GM19238 (cell line): Measurements from ENCODE around the gene TSEN2.

ENCODE experiments used
- DNase-seq: peaks from one replicate; pipeline ENCODE4 v3.0.0; 2011; ENCODE audit warnings: low spot score; ENCODE audit not compliant: insufficient read length

TSEN2 gene

DNA sequence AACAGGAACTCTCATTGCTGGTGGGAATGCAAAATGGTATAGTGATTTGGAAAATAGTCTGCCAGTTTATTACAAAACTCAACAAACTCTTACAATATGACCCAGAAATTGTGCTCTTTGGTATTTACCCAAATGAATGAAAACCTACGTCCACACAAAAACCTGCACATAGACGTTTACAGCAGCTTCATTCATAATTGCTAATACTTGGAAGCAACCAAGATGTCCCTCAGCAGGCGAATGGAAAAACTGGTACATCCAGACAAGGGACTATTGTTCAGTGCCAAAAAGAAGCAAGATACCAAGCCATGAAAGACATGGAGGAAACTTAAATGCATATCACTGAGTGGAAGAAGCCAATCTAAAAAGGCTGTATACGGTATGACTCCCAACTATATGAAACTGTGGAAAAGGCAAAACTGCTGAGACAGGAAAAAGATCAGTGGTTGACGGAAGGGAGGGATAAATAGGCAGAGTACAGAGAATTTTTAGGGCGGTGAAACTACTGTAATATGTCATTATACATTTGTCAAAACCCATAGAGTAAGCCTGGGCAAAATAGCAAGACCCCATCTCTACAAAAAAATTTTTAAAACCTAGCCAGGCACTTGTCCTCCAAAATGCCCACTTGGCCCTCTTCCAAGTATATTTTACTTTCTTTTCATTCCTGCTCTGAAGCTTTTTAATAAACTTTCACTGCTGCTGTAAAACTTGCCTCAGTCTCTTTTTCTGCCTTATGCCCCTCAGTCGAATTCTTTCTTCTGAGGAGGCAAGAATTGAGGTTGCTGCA is 65.9 kb downstream of the TSEN2 start:
- no peak for DNase-seq

DNA sequence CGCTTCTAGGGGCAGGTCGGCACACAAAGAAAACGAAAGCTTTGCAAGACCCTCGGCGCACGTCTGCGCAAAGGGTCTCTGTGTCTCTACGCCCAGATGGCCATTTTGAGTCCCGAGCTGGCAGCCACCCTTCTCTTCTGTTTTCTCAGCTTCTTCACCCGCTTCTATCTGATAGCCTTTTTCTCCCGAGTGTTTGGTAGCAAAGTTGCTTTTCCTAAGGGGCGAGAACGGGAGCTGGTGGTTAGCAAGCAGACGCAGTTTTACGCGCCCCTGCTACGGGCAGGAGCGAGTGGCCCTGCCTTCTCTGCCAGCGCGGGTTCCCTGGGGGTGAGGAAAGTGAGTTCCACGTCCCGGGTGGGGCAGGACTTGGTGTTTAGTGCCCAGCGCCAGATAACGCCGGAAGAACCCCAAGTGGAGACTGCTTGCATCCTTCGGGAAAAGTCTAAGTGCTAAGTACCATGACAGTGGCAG is 69.7 kb downstream of the TSEN2 start:
- DNase-seq = no peak

DNA sequence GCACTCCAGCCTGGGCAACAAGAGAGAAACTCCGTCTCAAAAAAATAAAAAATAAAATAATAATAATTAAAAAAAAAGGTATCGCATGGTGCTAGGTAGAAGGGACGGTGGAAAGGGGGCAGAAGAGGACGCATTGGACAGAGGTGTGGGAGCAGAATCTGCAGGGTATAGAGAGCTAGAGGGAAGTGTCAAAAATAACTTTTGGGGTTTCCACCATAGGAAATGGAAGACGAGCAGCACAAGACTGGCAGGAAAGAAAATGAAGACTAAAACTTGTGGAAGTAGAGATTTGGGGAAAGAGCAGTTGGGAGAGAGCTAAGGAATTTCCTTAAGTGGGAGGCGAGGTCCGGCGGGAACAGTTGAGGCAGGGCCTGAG is 72.0 kb downstream of the TSEN2 start:
- no peak for DNase-seq

DNA sequence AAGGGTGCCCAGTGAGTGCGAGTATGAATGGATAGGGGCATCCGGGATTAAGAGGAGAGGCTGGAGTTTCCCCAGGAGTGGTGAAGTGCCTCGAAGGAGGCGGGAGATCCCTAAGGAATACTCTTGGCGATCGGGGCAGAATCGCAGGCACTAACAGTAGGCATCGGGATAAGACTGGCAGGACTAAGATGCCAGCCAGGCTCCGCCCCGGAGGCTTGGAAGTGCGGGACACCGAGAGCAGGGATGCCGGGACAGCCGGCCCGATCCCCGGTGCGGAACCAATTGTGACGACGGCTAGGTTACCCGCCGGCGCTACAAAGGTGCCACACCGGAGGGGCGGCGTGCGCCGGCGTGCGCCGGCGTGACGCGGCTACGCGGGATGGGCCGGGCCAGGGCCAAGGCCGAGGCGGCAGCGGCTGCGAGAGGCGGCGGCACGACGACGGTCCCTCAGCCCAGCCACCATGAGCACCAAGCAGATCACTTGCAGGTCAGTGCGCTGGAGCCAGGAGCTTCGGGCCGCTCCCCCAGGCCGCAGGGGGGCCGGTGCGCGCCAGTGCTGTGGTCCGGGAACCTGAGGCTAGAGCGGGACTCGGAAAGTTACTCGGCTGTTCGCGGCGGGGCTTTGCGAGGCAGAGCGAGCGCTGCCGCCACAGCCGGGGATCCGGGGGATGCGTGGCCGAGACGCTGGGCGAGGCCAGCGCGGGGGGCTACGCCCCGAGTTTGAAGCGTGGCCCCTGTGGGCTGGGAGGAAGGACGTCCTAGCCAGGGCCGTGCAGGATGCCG is 72.6 kb downstream of the TSEN2 start, which contains the start of gene MKRN2:
Gene MKRN2 (plus strand): TSS at position 398 of the 783 bp plus-strand sequence. CDS start 64 bp downstream, at position 462.
- DNase-seq = peak; percentile 74

DNA sequence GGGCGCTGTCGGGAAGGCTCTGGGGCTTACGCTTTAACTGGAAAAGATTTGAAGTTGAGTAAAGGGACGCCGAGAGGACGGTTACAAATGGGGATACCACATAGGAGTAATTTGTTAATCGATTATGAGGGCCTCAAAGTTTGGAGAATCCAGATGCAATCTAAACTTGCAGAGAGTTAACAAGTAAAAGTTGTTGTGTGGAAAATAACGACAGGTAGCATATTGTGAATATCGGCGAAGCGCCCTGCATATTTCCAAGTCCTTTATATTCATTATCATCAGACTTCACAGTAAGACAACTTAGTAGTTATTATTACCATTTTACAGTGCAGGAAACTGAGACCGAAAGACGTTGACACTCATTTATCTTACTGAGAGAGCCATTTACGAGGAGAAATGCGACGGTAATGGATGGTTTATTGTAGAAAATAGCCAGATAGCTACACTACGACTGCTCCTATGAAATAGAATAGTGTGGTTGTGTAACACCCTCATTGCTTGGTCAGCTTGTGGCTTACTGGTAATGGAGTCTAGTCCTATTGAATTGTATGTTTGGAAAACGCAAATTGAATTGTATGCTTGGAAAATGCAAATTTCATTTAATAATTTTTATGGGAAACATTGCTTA is 73.3 kb downstream of the TSEN2 start:
- no peak for DNase-seq

DNA sequence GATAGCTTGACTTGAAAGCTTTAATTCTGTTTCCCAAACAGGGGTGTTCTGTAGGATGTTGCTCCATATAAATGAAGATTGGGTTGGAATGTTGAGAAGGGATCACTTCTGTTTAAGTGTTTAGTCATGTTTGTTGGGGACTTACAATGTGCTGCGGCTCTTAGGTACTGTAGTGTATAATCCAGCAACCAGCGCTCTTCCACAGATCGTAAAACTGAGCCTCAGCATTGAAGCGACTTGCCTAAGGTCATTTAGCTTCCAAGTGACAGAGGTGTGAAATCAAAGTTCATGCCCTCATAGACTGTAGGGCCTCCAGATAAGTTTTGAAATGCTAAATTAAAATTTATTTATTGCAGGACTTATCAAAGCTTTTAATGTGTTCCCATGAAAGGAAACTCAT is 74.4 kb downstream of the TSEN2 start:
- no peak for DNase-seq

DNA sequence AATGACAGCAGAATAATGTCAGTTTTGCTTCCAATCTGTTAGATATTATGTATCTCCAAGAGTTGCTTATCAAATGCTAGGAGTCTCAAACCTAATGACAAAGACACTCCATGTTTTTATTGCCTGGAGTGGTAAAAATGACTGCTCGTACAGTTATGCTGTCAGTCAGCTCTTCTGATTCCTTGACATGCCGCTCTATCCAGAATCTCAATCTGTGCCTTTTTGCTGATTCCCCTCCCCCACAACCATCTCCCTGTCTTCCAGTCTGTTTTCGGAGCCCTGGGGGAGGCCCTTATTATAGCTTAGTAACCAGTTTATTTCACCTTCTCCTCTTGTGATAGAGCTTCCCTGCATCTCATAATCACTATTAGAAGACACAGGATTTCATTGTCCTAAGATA is 75.2 kb downstream of the TSEN2 start:
- no peak for DNase-seq

DNA sequence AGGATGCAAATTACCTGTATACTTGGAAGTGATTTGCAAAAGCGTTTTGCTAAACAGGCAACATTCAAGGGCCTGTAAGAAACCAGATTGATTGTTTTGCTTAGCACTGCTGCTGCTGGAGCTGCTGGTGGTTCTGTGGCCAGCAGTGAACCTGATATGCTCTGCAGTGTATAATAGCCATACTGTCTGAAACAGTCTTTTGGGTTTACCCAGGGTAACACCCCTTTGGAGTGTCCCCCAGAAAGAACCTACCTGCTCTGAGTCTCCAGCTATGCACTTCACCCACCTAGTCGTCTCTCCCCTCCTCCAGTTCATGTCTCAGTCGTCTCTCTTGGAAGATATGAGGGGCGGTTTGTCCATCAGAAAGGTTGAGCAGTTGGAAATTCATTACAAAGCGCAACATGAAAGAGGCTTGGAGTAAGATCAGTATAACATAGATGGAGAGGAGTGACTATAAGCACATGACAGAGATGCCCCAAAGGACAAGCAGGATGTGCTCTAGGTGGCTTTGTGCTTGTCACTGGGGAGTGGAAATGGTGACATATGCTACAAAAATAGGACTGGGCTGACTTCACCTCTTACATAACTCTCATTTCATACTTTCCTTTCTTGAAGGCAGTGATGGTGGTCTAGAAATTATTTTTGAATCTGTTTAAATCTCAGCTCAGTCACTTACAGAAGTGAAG is 76.4 kb downstream of the TSEN2 start:
- no peak for DNase-seq

DNA sequence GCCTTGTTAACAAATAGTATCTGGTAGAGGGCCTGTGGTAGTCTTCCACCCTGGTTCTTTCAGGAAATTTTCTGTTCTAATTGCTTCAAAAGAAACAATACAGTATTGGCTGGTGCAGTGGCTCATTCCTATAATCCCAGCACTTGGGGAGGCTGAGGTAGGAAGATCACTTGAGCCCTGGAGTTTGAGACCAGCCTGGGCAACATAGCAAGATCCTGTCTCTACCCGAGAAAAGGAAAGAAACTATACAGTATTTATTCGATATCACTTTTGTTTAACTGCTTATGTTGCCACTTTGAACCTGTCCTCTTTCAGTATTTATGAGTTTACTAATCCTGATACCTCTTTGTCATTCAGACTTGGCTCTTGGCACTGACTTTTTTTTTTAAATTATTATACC is 77.1 kb downstream of the TSEN2 start:
- DNase-seq = no peak

DNA sequence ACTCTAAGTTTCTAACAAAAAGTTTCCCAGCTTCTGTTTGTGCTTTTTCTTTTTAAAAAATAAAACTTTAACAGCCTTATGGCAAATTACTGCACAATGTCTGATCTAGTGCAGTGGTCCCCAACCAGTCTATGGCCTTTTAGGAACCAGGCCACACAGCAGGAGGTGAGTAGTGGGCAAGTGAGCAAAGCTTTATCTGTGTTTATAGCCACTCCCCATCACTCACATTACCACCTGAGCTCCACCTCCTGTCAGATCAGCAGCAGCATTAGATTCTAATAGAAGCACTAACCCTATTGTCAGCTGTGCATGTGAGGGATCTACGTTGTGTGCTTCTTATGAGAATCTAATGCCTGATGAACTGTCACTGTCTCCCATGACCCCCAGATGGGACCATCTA is 78.2 kb downstream of the TSEN2 start:
- no peak for DNase-seq

DNA sequence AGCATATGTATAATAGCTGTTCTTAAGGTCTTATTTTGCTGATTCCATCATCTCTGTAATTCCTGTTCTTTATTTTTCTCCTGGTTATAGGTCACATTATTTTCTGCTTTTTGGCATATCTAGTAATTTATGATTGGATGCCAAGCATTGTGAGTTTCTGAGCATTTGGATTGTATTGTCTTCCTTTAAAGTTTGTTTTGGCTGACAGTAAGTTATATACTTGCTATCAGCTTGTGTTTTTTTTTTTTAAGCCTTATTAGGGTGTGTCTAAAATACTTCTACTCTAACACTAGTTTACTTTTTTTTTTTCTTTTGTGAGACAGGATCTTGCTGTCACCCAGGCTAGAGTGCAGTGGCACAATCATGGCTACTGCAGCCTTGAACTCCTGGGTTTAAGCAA is 82.7 kb downstream of the TSEN2 start:
- no peak for DNase-seq

DNA sequence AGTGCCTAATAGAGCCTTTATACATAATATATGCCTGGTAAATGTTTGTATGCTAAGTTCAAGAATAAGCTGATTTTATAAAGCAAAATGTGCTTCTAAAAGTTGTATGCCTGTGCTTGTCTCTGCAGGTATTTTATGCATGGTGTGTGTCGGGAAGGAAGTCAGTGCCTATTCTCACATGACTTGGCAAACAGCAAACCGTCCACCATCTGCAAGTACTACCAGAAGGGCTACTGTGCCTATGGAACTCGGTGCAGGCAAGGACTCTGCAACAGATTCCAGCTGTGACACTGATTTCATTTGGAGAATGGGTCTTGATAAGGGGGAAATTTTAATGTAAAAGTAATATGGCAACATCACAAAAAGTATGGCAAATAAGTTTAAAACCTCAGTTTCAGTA is 84.5 kb downstream of the TSEN2 start:
- DNase-seq = no peak

DNA sequence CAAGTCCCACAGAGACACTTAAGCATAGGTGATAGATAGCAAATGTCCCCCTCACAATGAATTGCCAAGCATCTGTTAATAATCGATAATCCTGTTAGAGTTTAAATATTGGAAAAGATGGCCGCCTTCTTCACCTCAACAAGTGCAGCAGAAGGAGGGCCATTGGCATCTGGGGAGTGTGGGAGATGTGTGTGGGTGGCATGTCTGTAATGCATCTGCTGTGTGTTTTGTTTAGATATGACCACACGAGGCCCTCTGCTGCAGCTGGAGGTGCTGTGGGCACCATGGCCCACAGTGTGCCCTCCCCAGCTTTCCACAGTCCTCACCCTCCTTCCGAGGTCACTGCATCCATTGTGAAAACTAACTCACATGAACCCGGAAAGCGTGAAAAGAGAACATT is 85.6 kb downstream of the TSEN2 start:
- DNase-seq = no peak

DNA sequence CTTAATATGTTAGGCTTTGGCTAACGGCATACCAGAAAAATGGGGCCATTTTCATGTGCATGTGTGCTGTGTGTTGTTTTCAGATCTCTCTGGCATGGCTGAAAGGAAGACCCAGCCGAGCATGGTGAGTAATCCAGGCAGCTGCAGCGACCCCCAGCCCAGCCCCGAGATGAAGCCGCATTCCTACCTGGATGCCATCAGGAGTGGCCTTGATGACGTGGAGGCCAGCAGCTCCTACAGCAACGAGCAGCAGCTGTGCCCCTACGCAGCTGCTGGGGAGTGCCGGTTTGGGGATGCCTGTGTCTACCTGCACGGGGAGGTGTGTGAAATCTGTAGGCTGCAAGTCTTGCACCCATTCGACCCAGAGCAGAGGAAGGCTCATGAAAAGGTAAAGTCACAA is 87.7 kb downstream of the TSEN2 start:
- no peak for DNase-seq

DNA sequence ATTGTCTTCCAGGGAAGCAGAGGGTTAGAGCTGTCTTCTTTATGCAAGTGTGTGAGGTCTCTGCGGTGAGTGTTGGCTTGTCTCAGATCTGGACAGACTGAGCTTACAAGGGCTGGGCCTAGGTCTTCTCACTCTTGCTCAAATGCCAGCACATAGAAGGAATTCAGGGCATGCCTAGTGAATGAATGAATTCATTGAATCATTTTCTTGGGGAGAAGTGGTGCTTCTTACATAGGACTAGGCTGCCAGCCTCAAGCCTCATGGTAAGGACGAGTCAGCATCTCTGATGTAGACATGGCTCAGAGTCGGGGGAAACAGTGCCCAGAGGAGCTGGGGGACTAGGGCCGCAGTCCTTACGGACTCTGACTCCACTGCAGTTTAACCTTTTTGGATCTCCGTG is 89.9 kb downstream of the TSEN2 start:
- DNase-seq = no peak

DNA sequence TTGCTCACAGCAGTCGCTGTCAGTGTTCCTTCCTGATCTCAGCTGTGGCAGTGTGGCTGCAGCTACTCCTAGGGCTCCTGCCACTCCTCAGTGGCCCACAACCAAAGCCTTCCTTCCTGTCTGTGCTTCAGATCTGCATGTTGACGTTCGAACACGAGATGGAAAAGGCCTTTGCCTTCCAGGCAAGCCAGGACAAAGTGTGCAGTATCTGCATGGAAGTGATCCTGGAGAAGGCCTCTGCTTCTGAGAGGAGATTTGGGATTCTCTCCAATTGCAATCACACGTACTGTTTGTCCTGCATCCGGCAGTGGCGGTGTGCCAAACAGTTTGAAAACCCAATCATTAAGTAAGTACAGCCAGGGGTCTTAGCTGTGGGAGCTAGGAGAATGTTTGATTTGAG is 90.4 kb downstream of the TSEN2 start:
- no peak for DNase-seq

DNA sequence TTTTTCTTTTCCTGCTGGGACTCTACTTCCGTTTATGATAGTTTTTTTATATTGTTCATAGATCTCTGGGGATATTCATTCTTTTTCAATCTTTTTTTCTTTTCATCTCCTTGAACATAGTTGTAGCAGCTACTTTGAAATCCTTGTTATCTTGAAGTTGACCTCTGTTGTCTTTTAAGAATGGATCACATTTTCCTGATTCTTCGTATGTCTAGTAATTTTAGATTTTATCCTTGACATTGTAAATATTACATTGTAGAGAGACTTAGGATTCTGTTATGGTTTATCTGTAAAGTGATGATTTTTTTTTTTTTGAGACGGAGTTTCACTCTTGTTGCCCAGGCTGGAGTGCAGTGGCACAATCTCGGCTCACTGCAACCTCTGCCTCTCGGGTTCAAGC is 93.1 kb downstream of the TSEN2 start:
- no peak for DNase-seq

DNA sequence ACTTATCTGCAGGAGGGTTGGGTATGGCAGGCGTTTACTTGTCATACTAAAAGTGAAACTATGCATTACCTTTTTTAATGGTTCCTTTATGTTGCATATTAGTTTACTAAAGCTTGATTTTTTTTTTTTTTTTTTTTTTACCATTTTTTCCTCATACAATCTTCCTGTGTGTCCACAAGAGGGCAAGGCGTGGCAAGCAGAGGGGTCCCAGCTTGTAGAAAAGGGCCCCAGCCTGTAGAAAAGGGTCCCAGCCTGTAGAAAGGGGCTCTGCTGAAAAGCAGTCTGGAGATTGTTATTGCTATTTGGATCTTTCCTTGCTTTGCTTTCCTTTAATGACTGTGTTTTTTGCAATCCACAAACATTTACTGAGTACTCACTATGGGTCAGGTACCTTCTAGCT is 94.5 kb downstream of the TSEN2 start:
- no peak for DNase-seq

DNA sequence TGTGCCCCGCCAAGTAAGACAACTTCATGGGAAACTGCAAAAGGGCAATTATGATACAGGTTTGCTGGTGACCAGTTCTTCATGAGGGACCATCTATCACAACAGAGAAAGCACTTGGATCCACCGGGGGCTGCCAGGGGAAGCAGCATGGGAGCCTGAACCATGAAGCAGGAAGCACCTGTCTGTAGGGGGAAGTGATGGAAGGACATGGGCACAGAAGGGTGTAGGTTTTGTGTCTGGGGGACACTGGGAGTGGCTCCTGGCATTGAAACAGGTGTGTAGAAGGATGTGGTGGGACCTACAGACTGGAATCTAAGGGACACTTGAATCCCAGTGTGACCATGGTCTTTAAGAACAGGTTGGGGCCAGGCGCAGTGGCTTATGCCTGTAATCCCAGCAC is 95.2 kb downstream of the TSEN2 start:
- no peak for DNase-seq

DNA sequence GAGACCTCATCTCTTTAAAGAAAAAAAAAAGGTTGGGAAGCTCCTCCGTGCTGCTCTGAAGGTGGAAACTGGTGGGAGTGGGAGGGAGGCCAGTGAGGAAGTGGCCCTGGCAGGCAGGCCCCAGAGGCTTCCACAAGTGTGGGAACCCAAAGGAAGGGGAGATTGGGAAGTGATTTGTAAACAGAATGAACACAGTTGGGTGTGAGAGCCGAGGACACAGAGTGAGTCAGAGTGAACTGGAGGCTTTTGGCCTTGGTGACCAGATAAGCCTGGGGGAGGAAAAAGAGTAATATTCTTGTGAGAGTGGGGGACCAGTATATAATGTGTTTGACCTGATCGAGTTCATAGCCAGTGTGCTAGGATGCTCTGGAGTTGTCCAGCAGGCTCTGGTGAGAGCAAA is 95.6 kb downstream of the TSEN2 start:
- no peak for DNase-seq

DNA sequence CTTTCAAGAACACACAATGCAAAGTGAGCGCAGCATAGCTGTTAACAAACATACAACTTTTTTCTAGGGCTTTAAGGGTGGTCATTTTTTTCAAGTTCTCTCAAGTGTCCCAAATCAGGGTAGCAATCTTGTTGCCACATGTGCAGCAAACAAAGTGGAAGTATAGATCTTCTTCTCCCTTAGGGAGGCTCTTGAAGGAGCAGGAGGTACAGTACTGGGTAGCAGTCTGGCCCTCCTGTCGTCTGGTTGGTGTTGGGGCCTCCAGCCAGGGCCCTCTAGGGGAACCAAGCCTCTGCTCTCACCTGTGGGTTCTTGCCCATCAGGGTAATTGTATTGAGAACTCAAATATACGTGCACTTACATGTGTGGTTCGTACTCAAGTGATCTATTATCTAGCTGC is 98.5 kb downstream of the TSEN2 start:
- no peak for DNase-seq
